Suprapubic skin (tissue), 3 donors: ENCODE data around the gene KLF6.

Experiments
- POLR2AphosphoS5 ChIP-seq, 3 donors: sonication (generic); formaldehyde crosslinking; IDR thresholded peaks; one replicate each; pipeline ENCODE4 v1.6.1; 2017; ENCODE audit warnings: antibody characterized with exemption in 3 of 3
- TF ChIP-seq, protein P1 (sequence below), 2 donors: fragments of 200-600 bp in 1 of 2; fragments of 450-650 bp in 1 of 2; sonication (generic) in 1 of 2; IDR thresholded peaks; one replicate each; pipeline ENCODE4 v1.5.1; 2016 to 2019; ENCODE audit warnings: antibody characterized with exemption in 2 of 2, mild to moderate bottlenecking in 1 of 2, moderate library complexity in 1 of 2

DNA sequence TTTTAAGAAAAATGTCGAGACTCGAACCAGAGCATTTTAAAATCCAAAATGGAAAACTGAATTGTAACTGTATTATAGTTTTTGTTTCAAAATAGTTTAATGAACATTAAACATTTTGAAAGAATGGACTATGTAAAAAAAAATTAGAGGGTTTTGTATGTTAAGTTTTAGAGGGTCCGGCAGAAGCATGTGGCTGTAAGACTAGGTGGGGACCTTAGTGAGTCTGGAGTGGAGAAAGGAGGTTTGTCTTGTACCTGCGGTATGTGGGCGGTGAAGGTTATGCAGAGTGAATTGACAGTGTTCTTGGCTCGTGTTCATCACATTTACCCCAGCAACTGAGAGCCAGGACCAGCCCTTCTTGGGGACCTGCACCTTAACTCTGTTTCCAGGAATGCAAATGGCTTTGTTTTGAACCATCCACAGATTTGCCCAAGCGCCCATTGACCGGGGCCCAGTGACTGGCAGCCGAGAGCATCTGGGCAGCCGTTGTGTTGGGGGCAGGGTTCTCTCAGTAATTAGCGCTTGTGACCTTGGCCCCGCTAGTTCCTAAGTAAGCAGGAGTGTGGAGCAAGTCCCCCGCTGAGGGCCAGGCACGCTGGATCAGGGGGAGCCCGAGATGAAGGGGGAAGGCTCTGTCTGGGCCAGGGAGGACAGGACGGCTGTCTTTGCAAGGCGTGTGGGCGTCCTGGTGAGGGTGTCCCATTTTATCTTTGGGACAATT is 1.4 kb upstream of the KLF6 start:
- TF ChIP-seq, protein P1, sequence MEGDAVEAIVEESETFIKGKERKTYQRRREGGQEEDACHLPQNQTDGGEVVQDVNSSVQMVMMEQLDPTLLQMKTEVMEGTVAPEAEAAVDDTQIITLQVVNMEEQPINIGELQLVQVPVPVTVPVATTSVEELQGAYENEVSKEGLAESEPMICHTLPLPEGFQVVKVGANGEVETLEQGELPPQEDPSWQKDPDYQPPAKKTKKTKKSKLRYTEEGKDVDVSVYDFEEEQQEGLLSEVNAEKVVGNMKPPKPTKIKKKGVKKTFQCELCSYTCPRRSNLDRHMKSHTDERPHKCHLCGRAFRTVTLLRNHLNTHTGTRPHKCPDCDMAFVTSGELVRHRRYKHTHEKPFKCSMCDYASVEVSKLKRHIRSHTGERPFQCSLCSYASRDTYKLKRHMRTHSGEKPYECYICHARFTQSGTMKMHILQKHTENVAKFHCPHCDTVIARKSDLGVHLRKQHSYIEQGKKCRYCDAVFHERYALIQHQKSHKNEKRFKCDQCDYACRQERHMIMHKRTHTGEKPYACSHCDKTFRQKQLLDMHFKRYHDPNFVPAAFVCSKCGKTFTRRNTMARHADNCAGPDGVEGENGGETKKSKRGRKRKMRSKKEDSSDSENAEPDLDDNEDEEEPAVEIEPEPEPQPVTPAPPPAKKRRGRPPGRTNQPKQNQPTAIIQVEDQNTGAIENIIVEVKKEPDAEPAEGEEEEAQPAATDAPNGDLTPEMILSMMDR (IDR thresholded peaks at IDR 0.05) = no peak
- no peak for TF ChIP-seq POLR2AphosphoS5 (IDR thresholded peaks at IDR 0.05)
